H54 (cell line): Measurements from ENCODE around the gene TBC1D24.

Experiments
- DNase-seq: peaks from one replicate; pipeline ENCODE4 v3.0.0; 2011; ENCODE audit warnings: low spot score, mixed read lengths; ENCODE audit not compliant: insufficient read length
- FAIRE-seq: peaks from 3 replicates; lab custom pipeline; 2011; peaks lifted over from hg19 to GRCh38; lab: Jason Lieb, UNC
- POLR2A ChIP-seq: IDR thresholded peaks from 2 replicates; pipeline ENCODE4 v1.6.1; 2011; ENCODE audit warnings: low read depth, mild to moderate bottlenecking, low read length

Gene TBC1D24

GRCh38 chr16:2468233-2468724 lies 6.6 kb upstream of the TBC1D24 start:
- peak; percentile 72 for DNase-seq

GRCh38 chr16:2468725-2469398 lies 6.1 kb upstream of the TBC1D24 start:
- no peak for TF ChIP-seq POLR2A
- DNase-seq (peak; percentile 84), FAIRE-seq (no peak)

More at GRCh38 chr16:2468233-2468724, 6.6 kb upstream of the TBC1D24 start:
- peak; percentile 40 for TF ChIP-seq POLR2A
- FAIRE-seq = no peak

GRCh38 chr16:2469399-2470233 lies 5.3 kb upstream of the TBC1D24 start:
- TF ChIP-seq POLR2A = no peak
- FAIRE-seq (no peak), DNase-seq (no peak)

GRCh38 chr16:2470234-2470601 lies 4.7 kb upstream of the TBC1D24 start:
- no peak for TF ChIP-seq POLR2A
- FAIRE-seq = no peak
- DNase-seq = no peak

GRCh38 chr16:2470603-2471015 lies 4.3 kb upstream of the TBC1D24 start:
- FAIRE-seq = no peak
- no peak for DNase-seq
- TF ChIP-seq POLR2A = no peak

- no peak for DNase-seq
Measured at GRCh38 chr16:2471016-2471652, 3.8 kb upstream of the TBC1D24 start, which contains the start of gene NTN3. Gene NTN3 (plus strand): TSS chr16:2471297. CDS start chr16:2471702, 405 bp downstream.

GRCh38 chr16:2471653-2472487 lies 3.1 kb upstream of the TBC1D24 start:
- TF ChIP-seq POLR2A = no peak
- DNase-seq = no peak
- no peak for FAIRE-seq

More at GRCh38 chr16:2471016-2471652, 3.8 kb upstream of the TBC1D24 start, which contains the start of gene NTN3:
- no peak for TF ChIP-seq POLR2A
- FAIRE-seq = no peak

- no peak for TF ChIP-seq POLR2A
- no peak for DNase-seq
- no peak for FAIRE-seq
Measured at GRCh38 chr16:2472488-2472864, 2.5 kb upstream of the TBC1D24 start.

- no peak for TF ChIP-seq POLR2A
- FAIRE-seq (no peak), DNase-seq (no peak)
Measured at GRCh38 chr16:2472885-2473445, 2.0 kb upstream of the TBC1D24 start.

GRCh38 chr16:2473446-2473926 lies 1.4 kb upstream of the TBC1D24 start:
- FAIRE-seq (no peak), DNase-seq (no peak)
- 0 out of 2 replicates have a peak, but pooled peaks have one; percentile 16 for TF ChIP-seq POLR2A

GRCh38 chr16:2473999-2474876 lies 689 bp upstream of the TBC1D24 start:
- peak; percentile 81 for DNase-seq

More at GRCh38 chr16:2473999-2474876, 689 bp upstream of the TBC1D24 start:
- peak; percentile 40 for TF ChIP-seq POLR2A
- FAIRE-seq = no peak
